ENCODE measurements around the gene SORCS3.

SORCS3 gene

GRCh38 chr10:104791471-104791870 lies 150.4 kb downstream of the SORCS3 start:
- H3K4me1 ChIP-seq (ENCODE audit: control insufficient read depth in 1 of 2, insufficient read depth in 2 of 2, low read length in 2 of 2) = no peaks in the 10 kb centered on the region
- no peak overlapping the region for H3K9ac ChIP-seq (ENCODE audit: low read depth in 1 of 2, low read length in 2 of 2)
- no peak overlapping the region for H3K4me3 ChIP-seq (ENCODE audit: low read depth in 1 of 2, low read length in 2 of 2)
- no peak overlapping the region for H3K27ac ChIP-seq (ENCODE audit: low read depth, low read length)
- no peaks in the 10 kb centered on the region for H3K9me3 ChIP-seq (ENCODE audit: control insufficient read depth in 1 of 2, low read length in 2 of 2)
- no peaks in the 10 kb centered on the region for H3K27me3 ChIP-seq (ENCODE audit: control insufficient read depth in 1 of 2, insufficient read depth in 2 of 2, low read length in 2 of 2)
- H3K36me3 ChIP-seq (ENCODE audit: control insufficient read depth in 1 of 2, insufficient read depth in 2 of 2, low read length in 2 of 2) = no peaks in the 10 kb centered on the region

- no peaks in the 10 kb centered on the region for H3K9me3 ChIP-seq (ENCODE audit: control insufficient read depth in 1 of 2, low read length in 2 of 2)
- H3K4me3 ChIP-seq (ENCODE audit: low read depth in 1 of 2, low read length in 2 of 2) = no peak overlapping the region
- no peaks in the 10 kb centered on the region for H3K36me3 ChIP-seq (ENCODE audit: control insufficient read depth in 1 of 2, insufficient read depth in 2 of 2, low read length in 2 of 2)
- H3K27me3 ChIP-seq (ENCODE audit: control insufficient read depth in 1 of 2, insufficient read depth in 2 of 2, low read length in 2 of 2) = no peaks in the 10 kb centered on the region
- no peak overlapping the region for H3K27ac ChIP-seq (ENCODE audit: low read depth, low read length)
- no peaks in the 10 kb centered on the region for H3K4me1 ChIP-seq (ENCODE audit: control insufficient read depth in 1 of 2, insufficient read depth in 2 of 2, low read length in 2 of 2)
- H3K9ac ChIP-seq (ENCODE audit: low read depth in 1 of 2, low read length in 2 of 2) = no peak overlapping the region
These were observed 154.3 kb downstream of the SORCS3 start for GRCh38 chr10:104795411-104795810.

GRCh38 chr10:104796823-104797222 lies 155.7 kb downstream of the SORCS3 start:
- Histone ChIP-seq H3K27ac (ENCODE audit: low read depth, low read length) (no peak overlapping the region), H3K36me3 (ENCODE audit: control insufficient read depth in 1 of 2, insufficient read depth in 2 of 2, low read length in 2 of 2) (no peaks in the 10 kb centered on the region)

GRCh38 chr10:104802941-104803340 lies 161.9 kb downstream of the SORCS3 start:
- Histone ChIP-seq H3K36me3 (ENCODE audit: control insufficient read depth in 1 of 2, insufficient read depth in 2 of 2, low read length in 2 of 2) (no peaks in the 10 kb centered on the region), H3K9ac (ENCODE audit: low read depth in 1 of 2, low read length in 2 of 2) (no peak overlapping the region), H3K4me3 (ENCODE audit: low read depth in 1 of 2, low read length in 2 of 2) (no peak overlapping the region), H3K9me3 (ENCODE audit: control insufficient read depth in 1 of 2, low read length in 2 of 2) (no peaks in the 10 kb centered on the region), H3K4me1 (ENCODE audit: control insufficient read depth in 1 of 2, insufficient read depth in 2 of 2, low read length in 2 of 2) (no peaks in the 10 kb centered on the region), H3K27me3 (ENCODE audit: control insufficient read depth in 1 of 2, insufficient read depth in 2 of 2, low read length in 2 of 2) (no peaks in the 10 kb centered on the region), H3K27ac (ENCODE audit: low read depth, low read length) (no peak overlapping the region)

More at GRCh38 chr10:104796823-104797222, 155.7 kb downstream of the SORCS3 start:
- no peaks in the 10 kb centered on the region for H3K9me3 ChIP-seq (ENCODE audit: control insufficient read depth in 1 of 2, low read length in 2 of 2)
- H3K4me1 ChIP-seq (ENCODE audit: control insufficient read depth in 1 of 2, insufficient read depth in 2 of 2, low read length in 2 of 2) = no peaks in the 10 kb centered on the region
- H3K4me3 ChIP-seq (ENCODE audit: low read depth in 1 of 2, low read length in 2 of 2) = no peak overlapping the region
- H3K9ac ChIP-seq (ENCODE audit: low read depth in 1 of 2, low read length in 2 of 2) = no peak overlapping the region
- H3K27me3 ChIP-seq (ENCODE audit: control insufficient read depth in 1 of 2, insufficient read depth in 2 of 2, low read length in 2 of 2) = no peaks in the 10 kb centered on the region

- Histone ChIP-seq H3K27ac (ENCODE audit: low read depth, low read length) (no peak overlapping the region), H3K4me3 (ENCODE audit: low read depth in 1 of 2, low read length in 2 of 2) (no peak overlapping the region), H3K9ac (ENCODE audit: low read depth in 1 of 2, low read length in 2 of 2) (no peak overlapping the region), H3K9me3 (ENCODE audit: control insufficient read depth in 1 of 2, low read length in 2 of 2) (no peaks in the 10 kb centered on the region), H3K4me1 (ENCODE audit: control insufficient read depth in 1 of 2, insufficient read depth in 2 of 2, low read length in 2 of 2) (no peaks in the 10 kb centered on the region), H3K36me3 (ENCODE audit: control insufficient read depth in 1 of 2, insufficient read depth in 2 of 2, low read length in 2 of 2) (no peaks in the 10 kb centered on the region), H3K27me3 (ENCODE audit: control insufficient read depth in 1 of 2, insufficient read depth in 2 of 2, low read length in 2 of 2) (no peaks in the 10 kb centered on the region)
These were observed 163.8 kb downstream of the SORCS3 start for GRCh38 chr10:104804880-104805279.

GRCh38 chr10:104806801-104807200 lies 165.7 kb downstream of the SORCS3 start:
- Histone ChIP-seq H3K27ac (ENCODE audit: low read depth, low read length) (no peak overlapping the region), H3K4me3 (ENCODE audit: low read depth in 1 of 2, low read length in 2 of 2) (no peak overlapping the region), H3K9me3 (ENCODE audit: control insufficient read depth in 1 of 2, low read length in 2 of 2) (no peaks in the 10 kb centered on the region), H3K9ac (ENCODE audit: low read depth in 1 of 2, low read length in 2 of 2) (no peak overlapping the region), H3K36me3 (ENCODE audit: control insufficient read depth in 1 of 2, insufficient read depth in 2 of 2, low read length in 2 of 2) (no peaks in the 10 kb centered on the region), H3K4me1 (ENCODE audit: control insufficient read depth in 1 of 2, insufficient read depth in 2 of 2, low read length in 2 of 2) (no peaks in the 10 kb centered on the region), H3K27me3 (ENCODE audit: control insufficient read depth in 1 of 2, insufficient read depth in 2 of 2, low read length in 2 of 2) (no peaks in the 10 kb centered on the region)

GRCh38 chr10:104807581-104808310 lies 166.7 kb downstream of the SORCS3 start:
- H3K27ac ChIP-seq (ENCODE audit: low read depth, low read length) = no peak overlapping the region
- no peaks in the 10 kb centered on the region for H3K36me3 ChIP-seq (ENCODE audit: control insufficient read depth in 1 of 2, insufficient read depth in 2 of 2, low read length in 2 of 2)

GRCh38 chr10:104809288-104810090 lies 168.4 kb downstream of the SORCS3 start:
- no peaks in the 10 kb centered on the region for H3K4me1 ChIP-seq (ENCODE audit: control insufficient read depth in 1 of 2, insufficient read depth in 2 of 2, low read length in 2 of 2)
- no peaks in the 10 kb centered on the region for H3K36me3 ChIP-seq (ENCODE audit: control insufficient read depth in 1 of 2, insufficient read depth in 2 of 2, low read length in 2 of 2)
- no peaks in the 10 kb centered on the region for H3K27me3 ChIP-seq (ENCODE audit: control insufficient read depth in 1 of 2, insufficient read depth in 2 of 2, low read length in 2 of 2)
- H3K4me3 ChIP-seq (ENCODE audit: low read depth in 1 of 2, low read length in 2 of 2) = no peak overlapping the region
- H3K27ac ChIP-seq (ENCODE audit: low read depth, low read length) = no peak overlapping the region
- no peaks in the 10 kb centered on the region for H3K9me3 ChIP-seq (ENCODE audit: control insufficient read depth in 1 of 2, low read length in 2 of 2)
- no peak overlapping the region for H3K9ac ChIP-seq (ENCODE audit: low read depth in 1 of 2, low read length in 2 of 2)

More at GRCh38 chr10:104807581-104808310, 166.7 kb downstream of the SORCS3 start:
- no peak overlapping the region for H3K4me3 ChIP-seq (ENCODE audit: low read depth in 1 of 2, low read length in 2 of 2)
- no peaks in the 10 kb centered on the region for H3K4me1 ChIP-seq (ENCODE audit: control insufficient read depth in 1 of 2, insufficient read depth in 2 of 2, low read length in 2 of 2)
- H3K9me3 ChIP-seq (ENCODE audit: control insufficient read depth in 1 of 2, low read length in 2 of 2) = no peaks in the 10 kb centered on the region
- H3K9ac ChIP-seq (ENCODE audit: low read depth in 1 of 2, low read length in 2 of 2) = no peak overlapping the region
- H3K27me3 ChIP-seq (ENCODE audit: control insufficient read depth in 1 of 2, insufficient read depth in 2 of 2, low read length in 2 of 2) = no peaks in the 10 kb centered on the region

GRCh38 chr10:104811166-104811565 lies 170.1 kb downstream of the SORCS3 start:
- Histone ChIP-seq H3K9ac (ENCODE audit: low read depth in 1 of 2, low read length in 2 of 2) (no peak overlapping the region), H3K27ac (ENCODE audit: low read depth, low read length) (no peak overlapping the region), H3K36me3 (ENCODE audit: control insufficient read depth in 1 of 2, insufficient read depth in 2 of 2, low read length in 2 of 2) (no peaks in the 10 kb centered on the region), H3K27me3 (ENCODE audit: control insufficient read depth in 1 of 2, insufficient read depth in 2 of 2, low read length in 2 of 2) (no peaks in the 10 kb centered on the region), H3K4me3 (ENCODE audit: low read depth in 1 of 2, low read length in 2 of 2) (no peak overlapping the region), H3K4me1 (ENCODE audit: control insufficient read depth in 1 of 2, insufficient read depth in 2 of 2, low read length in 2 of 2) (no peaks in the 10 kb centered on the region), H3K9me3 (ENCODE audit: control insufficient read depth in 1 of 2, low read length in 2 of 2) (no peaks in the 10 kb centered on the region)

GRCh38 chr10:104816501-104816900 lies 175.4 kb downstream of the SORCS3 start:
- H3K4me3 ChIP-seq (ENCODE audit: low read depth in 1 of 2, low read length in 2 of 2) = no peak overlapping the region
- H3K27me3 ChIP-seq (ENCODE audit: control insufficient read depth in 1 of 2, insufficient read depth in 2 of 2, low read length in 2 of 2) = no peaks in the 10 kb centered on the region
- H3K36me3 ChIP-seq (ENCODE audit: control insufficient read depth in 1 of 2, insufficient read depth in 2 of 2, low read length in 2 of 2) = no peaks in the 10 kb centered on the region
- no peak overlapping the region for H3K27ac ChIP-seq (ENCODE audit: low read depth, low read length)
- no peak overlapping the region for H3K9ac ChIP-seq (ENCODE audit: low read depth in 1 of 2, low read length in 2 of 2)
- H3K4me1 ChIP-seq (ENCODE audit: control insufficient read depth in 1 of 2, insufficient read depth in 2 of 2, low read length in 2 of 2) = no peaks in the 10 kb centered on the region
- H3K9me3 ChIP-seq (ENCODE audit: control insufficient read depth in 1 of 2, low read length in 2 of 2) = no peaks in the 10 kb centered on the region

Data from duodenal mucosa (tissue), 2 donors.